Measurements from ENCODE around the gene STAG1.

STAG1 gene

DNA sequence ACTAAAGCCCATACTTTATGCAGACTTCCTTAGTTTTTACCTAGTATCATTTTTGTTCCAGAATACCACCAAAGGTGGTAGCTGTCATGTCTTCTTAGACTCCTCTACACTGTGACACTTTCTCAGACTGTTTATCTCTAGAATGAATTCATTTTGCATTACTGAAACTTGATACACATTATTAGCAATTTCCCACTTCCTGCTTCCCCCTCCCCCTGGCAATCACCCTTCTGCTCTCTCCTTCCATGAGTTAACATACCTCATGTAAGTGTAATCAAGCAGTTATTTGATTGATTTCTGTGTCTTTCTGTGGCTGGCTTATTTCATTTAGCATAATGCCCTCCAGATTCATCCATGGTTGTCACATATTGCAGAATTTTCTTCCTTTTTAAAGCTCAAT lies 204.9 kb downstream of the STAG1 start:
- H3K36me3 Mint-ChIP-seq (ENCODE audit: low read depth), result peaks cover 31% of the 10 kb centered on the region
- TF ChIP-seq, protein P1, sequence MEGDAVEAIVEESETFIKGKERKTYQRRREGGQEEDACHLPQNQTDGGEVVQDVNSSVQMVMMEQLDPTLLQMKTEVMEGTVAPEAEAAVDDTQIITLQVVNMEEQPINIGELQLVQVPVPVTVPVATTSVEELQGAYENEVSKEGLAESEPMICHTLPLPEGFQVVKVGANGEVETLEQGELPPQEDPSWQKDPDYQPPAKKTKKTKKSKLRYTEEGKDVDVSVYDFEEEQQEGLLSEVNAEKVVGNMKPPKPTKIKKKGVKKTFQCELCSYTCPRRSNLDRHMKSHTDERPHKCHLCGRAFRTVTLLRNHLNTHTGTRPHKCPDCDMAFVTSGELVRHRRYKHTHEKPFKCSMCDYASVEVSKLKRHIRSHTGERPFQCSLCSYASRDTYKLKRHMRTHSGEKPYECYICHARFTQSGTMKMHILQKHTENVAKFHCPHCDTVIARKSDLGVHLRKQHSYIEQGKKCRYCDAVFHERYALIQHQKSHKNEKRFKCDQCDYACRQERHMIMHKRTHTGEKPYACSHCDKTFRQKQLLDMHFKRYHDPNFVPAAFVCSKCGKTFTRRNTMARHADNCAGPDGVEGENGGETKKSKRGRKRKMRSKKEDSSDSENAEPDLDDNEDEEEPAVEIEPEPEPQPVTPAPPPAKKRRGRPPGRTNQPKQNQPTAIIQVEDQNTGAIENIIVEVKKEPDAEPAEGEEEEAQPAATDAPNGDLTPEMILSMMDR (IDR thresholded peaks at IDR 0.05), result no peak
- H3K27ac Mint-ChIP-seq, result peak overlapping the region; percentile 60
- H3K9me3 Mint-ChIP-seq, result no peaks in the 10 kb centered on the region
- H3K4me1 Mint-ChIP-seq, result peaks cover 18% of the 10 kb centered on the region
- no peak for DNase-seq
- H3K27me3 Mint-ChIP-seq (ENCODE audit: low read depth, poor library complexity), result no peaks in the 10 kb centered on the region
- H3K4me3 Mint-ChIP-seq, result no peak overlapping the region

DNA sequence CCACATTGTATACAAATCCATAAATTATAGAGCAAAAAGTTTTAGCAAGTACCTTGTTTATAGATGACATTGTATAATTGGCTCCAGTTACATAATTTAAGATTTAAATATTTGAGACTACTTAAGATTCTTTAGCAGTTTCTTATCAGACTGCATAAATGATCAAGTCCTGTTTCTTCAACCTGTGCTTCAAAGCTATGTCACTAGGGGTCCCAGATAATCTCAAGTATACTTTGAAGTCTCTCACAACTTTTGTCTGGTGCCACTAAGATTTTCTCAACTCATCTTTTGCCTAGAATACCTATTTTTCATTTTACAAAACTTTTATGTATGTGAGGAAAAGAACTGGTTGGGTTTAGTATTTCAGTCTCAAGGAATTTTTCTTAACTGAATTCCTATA lies 205.5 kb downstream of the STAG1 start:
- H3K36me3 Mint-ChIP-seq (ENCODE audit: low read depth), result peaks cover 27% of the 10 kb centered on the region
- DNase-seq, result no peak
- no peak overlapping the region for H3K4me3 Mint-ChIP-seq
- H3K27me3 Mint-ChIP-seq (ENCODE audit: low read depth, poor library complexity), result no peaks in the 10 kb centered on the region
- no peaks in the 10 kb centered on the region for H3K9me3 Mint-ChIP-seq
- peaks cover 18% of the 10 kb centered on the region for H3K4me1 Mint-ChIP-seq
- no peak overlapping the region for H3K27ac Mint-ChIP-seq
- TF ChIP-seq, protein P1 (IDR thresholded peaks at IDR 0.05), result no peak

DNA sequence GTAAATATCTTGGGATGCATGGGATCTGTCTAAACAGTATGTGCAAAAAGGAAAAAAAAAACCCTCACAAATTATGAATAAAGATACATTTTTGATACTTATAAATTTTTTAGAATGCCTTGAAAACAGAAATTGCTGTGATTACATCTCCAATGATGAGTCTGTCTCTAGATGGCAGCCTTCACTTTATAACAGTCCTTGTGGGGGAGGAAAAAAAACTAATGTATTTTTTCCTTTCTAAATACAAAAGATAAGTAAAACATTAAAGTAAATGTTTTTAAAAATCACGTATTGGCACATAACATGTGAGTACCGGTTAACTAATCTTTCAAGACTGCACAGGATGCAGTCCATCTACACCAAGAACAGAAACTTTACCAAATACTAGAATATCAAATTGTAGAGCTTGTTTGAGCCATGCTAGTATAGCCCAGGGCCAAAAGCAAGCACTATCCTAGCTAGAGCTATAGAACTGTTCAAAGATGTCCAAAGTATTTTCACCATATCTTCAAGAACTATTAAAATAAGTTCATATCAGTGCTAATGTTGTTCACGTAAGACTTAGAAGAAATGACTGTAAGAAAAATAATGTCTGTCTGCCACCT lies 206.4 kb downstream of the STAG1 start:
- Mint-ChIP-seq H3K4me1 (peaks cover 8% of the 10 kb centered on the region), H3K27me3 (ENCODE audit: low read depth, poor library complexity) (no peaks in the 10 kb centered on the region), H3K36me3 (ENCODE audit: low read depth) (peaks cover 21% of the 10 kb centered on the region), H3K27ac (peak overlapping the region; percentile 19), H3K4me3 (no peak overlapping the region), H3K9me3 (no peaks in the 10 kb centered on the region)
- TF ChIP-seq, protein P1 (IDR thresholded peaks at IDR 0.05), result no peak
- no peak for DNase-seq

DNA sequence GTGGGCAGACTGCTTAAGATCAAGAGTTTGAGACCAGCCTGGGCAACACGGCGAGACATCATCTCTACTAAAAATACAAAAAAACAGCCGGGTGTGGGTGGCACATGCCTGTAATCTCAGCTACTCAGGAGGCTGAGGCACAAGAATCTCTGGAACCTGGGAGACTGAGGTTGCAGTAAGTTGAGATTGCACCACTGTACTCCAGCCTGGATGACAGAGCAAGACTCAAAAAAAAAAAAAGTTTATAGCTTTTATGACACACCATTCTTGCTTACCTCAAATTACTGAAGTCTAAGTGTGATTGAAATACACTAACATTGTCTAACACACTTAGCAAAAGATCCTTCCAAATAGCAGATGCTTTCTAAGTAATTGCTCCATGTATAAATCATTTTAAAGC lies 207.6 kb downstream of the STAG1 start:
- no peak overlapping the region for H3K4me3 Mint-ChIP-seq
- no peak overlapping the region for H3K27ac Mint-ChIP-seq

DNA sequence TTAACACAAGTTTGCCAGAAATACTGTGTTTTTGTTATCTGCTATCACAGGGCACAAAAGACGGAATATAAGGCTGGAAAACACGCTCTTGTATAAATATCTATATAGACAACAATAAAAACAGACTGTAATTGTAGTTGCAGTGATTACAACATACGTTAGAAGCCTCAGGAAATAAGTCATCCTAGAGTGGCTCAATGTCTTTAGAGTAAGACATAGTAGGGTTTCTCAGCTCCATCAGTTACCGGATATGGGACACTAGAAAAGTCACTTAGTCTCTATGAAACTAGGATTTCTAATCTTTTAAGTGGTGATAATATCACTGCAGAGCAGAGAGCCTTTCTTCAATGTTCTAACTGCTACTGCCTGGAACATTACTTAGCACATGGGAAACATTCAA lies 208.8 kb downstream of the STAG1 start:
- H3K36me3 Mint-ChIP-seq (ENCODE audit: low read depth), result peaks cover 14% of the 10 kb centered on the region
- no peaks in the 10 kb centered on the region for H3K9me3 Mint-ChIP-seq
- no peak overlapping the region for H3K27ac Mint-ChIP-seq
- H3K27me3 Mint-ChIP-seq (ENCODE audit: low read depth, poor library complexity), result no peaks in the 10 kb centered on the region
- DNase-seq, result no peak
- no peak overlapping the region for H3K4me3 Mint-ChIP-seq
- peaks cover 7% of the 10 kb centered on the region for H3K4me1 Mint-ChIP-seq
- TF ChIP-seq, protein P1 (IDR thresholded peaks at IDR 0.05), result no peak

More for the DNA sequence above, 207.6 kb downstream of the STAG1 start:
- TF ChIP-seq, protein P1 (IDR thresholded peaks at IDR 0.05), result no peak
- Mint-ChIP-seq H3K9me3 (no peaks in the 10 kb centered on the region), H3K4me1 (peaks cover 7% of the 10 kb centered on the region), H3K36me3 (ENCODE audit: low read depth) (peaks cover 16% of the 10 kb centered on the region), H3K27me3 (ENCODE audit: low read depth, poor library complexity) (no peaks in the 10 kb centered on the region)
- no peak for DNase-seq

DNA sequence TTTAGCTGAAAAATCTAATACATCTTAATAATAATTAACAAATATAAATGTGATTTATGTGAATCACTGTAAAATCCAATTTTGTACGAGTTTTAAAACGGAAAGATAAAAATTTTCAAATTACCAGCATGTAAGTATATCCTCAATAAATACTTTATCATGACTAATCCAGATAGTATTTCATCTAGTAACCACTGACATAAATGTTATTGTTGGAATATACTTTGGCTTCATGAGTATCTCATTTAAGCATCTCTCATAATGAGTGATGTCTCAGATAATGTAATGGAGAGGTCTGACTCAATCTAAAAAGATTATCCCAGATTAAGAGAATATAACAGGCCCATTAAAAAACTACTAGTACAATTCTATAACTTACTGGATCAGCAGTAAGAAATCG lies 216.3 kb downstream of the STAG1 start:
- H3K27ac Mint-ChIP-seq, result no peak overlapping the region
- H3K27me3 Mint-ChIP-seq (ENCODE audit: low read depth, poor library complexity), result no peaks in the 10 kb centered on the region
- no peak overlapping the region for H3K4me3 Mint-ChIP-seq
- H3K4me1 Mint-ChIP-seq, result no peaks in the 10 kb centered on the region
- H3K9me3 Mint-ChIP-seq, result peaks cover 32% of the 10 kb centered on the region
- TF ChIP-seq, protein P1 (IDR thresholded peaks at IDR 0.05), result no peak
- no peak for DNase-seq
- H3K36me3 Mint-ChIP-seq (ENCODE audit: low read depth), result peaks cover 69% of the 10 kb centered on the region
